ENCODE results near the gene MAGI3.

Gene MAGI3

GRCh38 chr1:113434081-113434873 lies 44.0 kb downstream of the MAGI3 start:
- TF ChIP-seq POLR2AphosphoS5 (IDR thresholded peaks at IDR 0.05; ENCODE audit: low read depth, low read length) (no peak), FOXP2 (optimal IDR thresholded peaks at IDR 0.05; ENCODE audit: borderline replicate concordance, extremely low read depth, extremely low read length, insufficient read depth) (no peak), REST (IDR thresholded peaks at IDR 0.05; ENCODE audit: insufficient read depth in 1 of 2, low read depth in 2 of 2, low read length in 2 of 2) (no peak), TAF1 (IDR thresholded peaks at IDR 0.05; ENCODE audit: borderline replicate concordance, insufficient read depth, low read length) (no peak), SIN3A (IDR thresholded peaks at IDR 0.05; ENCODE audit: borderline replicate concordance, insufficient read depth, low read length) (no peak)

- TF ChIP-seq POLR2AphosphoS5 (IDR thresholded peaks at IDR 0.05; ENCODE audit: low read depth, low read length) (no peak), FOXP2 (optimal IDR thresholded peaks at IDR 0.05; ENCODE audit: borderline replicate concordance, extremely low read depth, extremely low read length, insufficient read depth) (no peak), REST (IDR thresholded peaks at IDR 0.05; ENCODE audit: insufficient read depth in 1 of 2, low read depth in 2 of 2, low read length in 2 of 2) (no peak), SIN3A (IDR thresholded peaks at IDR 0.05; ENCODE audit: borderline replicate concordance, insufficient read depth, low read length) (no peak), TAF1 (IDR thresholded peaks at IDR 0.05; ENCODE audit: borderline replicate concordance, insufficient read depth, low read length) (no peak)
Observed at GRCh38 chr1:113434874-113435175, 44.5 kb downstream of the MAGI3 start.

GRCh38 chr1:113437554-113438341 lies 47.4 kb downstream of the MAGI3 start:
- TF ChIP-seq FOXP2 (optimal IDR thresholded peaks at IDR 0.05; ENCODE audit: borderline replicate concordance, extremely low read depth, extremely low read length, insufficient read depth) (no peak), SIN3A (IDR thresholded peaks at IDR 0.05; ENCODE audit: borderline replicate concordance, insufficient read depth, low read length) (no peak), TAF1 (IDR thresholded peaks at IDR 0.05; ENCODE audit: borderline replicate concordance, insufficient read depth, low read length) (no peak), REST (IDR thresholded peaks at IDR 0.05; ENCODE audit: insufficient read depth in 1 of 2, low read depth in 2 of 2, low read length in 2 of 2) (no peak), POLR2AphosphoS5 (IDR thresholded peaks at IDR 0.05; ENCODE audit: low read depth, low read length) (no peak)

- TF ChIP-seq TAF1 (IDR thresholded peaks at IDR 0.05; ENCODE audit: borderline replicate concordance, insufficient read depth, low read length) (no peak), SIN3A (IDR thresholded peaks at IDR 0.05; ENCODE audit: borderline replicate concordance, insufficient read depth, low read length) (no peak), REST (IDR thresholded peaks at IDR 0.05; ENCODE audit: insufficient read depth in 1 of 2, low read depth in 2 of 2, low read length in 2 of 2) (no peak), FOXP2 (optimal IDR thresholded peaks at IDR 0.05; ENCODE audit: borderline replicate concordance, extremely low read depth, extremely low read length, insufficient read depth) (no peak), POLR2AphosphoS5 (IDR thresholded peaks at IDR 0.05; ENCODE audit: low read depth, low read length) (no peak)
Observed at GRCh38 chr1:113438505-113439276, 48.4 kb downstream of the MAGI3 start.

Measured in PFSK-1 (cell line).